Lower leg skin (tissue), 3 donors: ENCODE results near the gene FBXL16.

Experiments
- POLR2A ChIP-seq, 2 donors: fragments of 450-650 bp; IDR thresholded peaks; one replicate each; pipeline ENCODE4 v1.6.1; 2016 to 2017; ENCODE audit warnings: antibody characterized with exemption in 2 of 2, mild to moderate bottlenecking in 1 of 2, moderate library complexity in 1 of 2
- TF ChIP-seq, protein P1 (sequence below), 3 donors: fragments of 450-650 bp; IDR thresholded peaks; one replicate each; pipeline ENCODE4 v1.5.1; 2016; ENCODE audit warnings: antibody characterized with exemption in 3 of 3, mild to moderate bottlenecking in 3 of 3, moderate library complexity in 2 of 3

DNA sequence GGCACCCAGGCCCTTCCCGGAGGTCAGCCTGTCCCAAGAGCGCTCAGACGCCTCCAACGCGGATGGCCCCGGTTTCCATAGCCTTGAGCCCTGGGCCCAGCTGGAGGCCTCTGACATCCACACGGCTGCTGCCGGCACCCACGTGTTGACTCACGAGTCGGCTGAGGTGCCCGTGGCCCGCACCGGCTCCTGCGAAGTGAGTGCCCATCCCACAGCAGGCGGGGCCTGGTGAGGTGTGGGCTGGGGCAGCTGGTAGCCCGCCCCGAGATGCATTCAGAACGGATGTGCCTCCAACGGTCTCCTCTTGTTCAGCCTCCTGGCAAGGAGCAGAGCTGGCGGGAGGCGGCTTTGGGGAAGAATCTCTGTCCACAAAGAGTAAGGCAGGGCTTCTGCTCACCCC is 53.8 kb downstream of the FBXL16 start:
- TF ChIP-seq, protein P1, sequence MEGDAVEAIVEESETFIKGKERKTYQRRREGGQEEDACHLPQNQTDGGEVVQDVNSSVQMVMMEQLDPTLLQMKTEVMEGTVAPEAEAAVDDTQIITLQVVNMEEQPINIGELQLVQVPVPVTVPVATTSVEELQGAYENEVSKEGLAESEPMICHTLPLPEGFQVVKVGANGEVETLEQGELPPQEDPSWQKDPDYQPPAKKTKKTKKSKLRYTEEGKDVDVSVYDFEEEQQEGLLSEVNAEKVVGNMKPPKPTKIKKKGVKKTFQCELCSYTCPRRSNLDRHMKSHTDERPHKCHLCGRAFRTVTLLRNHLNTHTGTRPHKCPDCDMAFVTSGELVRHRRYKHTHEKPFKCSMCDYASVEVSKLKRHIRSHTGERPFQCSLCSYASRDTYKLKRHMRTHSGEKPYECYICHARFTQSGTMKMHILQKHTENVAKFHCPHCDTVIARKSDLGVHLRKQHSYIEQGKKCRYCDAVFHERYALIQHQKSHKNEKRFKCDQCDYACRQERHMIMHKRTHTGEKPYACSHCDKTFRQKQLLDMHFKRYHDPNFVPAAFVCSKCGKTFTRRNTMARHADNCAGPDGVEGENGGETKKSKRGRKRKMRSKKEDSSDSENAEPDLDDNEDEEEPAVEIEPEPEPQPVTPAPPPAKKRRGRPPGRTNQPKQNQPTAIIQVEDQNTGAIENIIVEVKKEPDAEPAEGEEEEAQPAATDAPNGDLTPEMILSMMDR (IDR thresholded peaks at IDR 0.05) = no peak
- no peak for TF ChIP-seq POLR2A (IDR thresholded peaks at IDR 0.05)
